Fibroblast of mammary gland (primary cell): ENCODE results near the gene FAXC.

Experiments used
- DNase-seq: peaks from one replicate; pipeline ENCODE4 v3.0.0-alpha.2; 2010; ENCODE audit warnings: low read depth
- H3K4me3 ChIP-seq: 2 replicates; pipeline ENCODE4 v1.5.1; 2011; ENCODE audit warnings: low read depth, mild to moderate bottlenecking, low read length, moderate library complexity; ENCODE audit not compliant: control insufficient read depth
- TF ChIP-seq, protein P1 (sequence below): conservative IDR thresholded peaks from 2 replicates; pipeline ENCODE4 v1.5.1; 2011; ENCODE audit warnings: low read depth, low read length, inconsistent platforms; ENCODE audit not compliant: control insufficient read depth, insufficient read depth

FAXC gene

DNA sequence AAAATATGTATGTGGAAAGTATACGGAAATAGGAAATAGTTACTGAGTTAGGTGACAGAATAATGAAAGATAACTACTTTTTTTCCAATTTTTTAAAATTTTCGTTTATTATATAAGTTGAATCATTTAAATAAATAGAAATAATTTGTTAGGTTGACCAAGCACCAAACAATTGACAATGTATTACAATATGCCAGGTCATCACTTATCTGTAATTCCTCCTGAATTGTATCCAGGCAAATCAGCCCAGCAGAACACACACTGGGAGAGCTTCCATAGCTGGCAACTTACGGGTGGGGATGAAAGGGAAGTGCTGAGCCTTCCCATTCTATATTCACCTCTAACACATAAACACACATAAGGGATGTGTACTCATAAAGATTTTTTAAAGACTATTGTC lies 40.7 kb downstream of the FAXC start:
- H3K4me3 ChIP-seq: no peak overlapping the region
- TF ChIP-seq, protein P1, sequence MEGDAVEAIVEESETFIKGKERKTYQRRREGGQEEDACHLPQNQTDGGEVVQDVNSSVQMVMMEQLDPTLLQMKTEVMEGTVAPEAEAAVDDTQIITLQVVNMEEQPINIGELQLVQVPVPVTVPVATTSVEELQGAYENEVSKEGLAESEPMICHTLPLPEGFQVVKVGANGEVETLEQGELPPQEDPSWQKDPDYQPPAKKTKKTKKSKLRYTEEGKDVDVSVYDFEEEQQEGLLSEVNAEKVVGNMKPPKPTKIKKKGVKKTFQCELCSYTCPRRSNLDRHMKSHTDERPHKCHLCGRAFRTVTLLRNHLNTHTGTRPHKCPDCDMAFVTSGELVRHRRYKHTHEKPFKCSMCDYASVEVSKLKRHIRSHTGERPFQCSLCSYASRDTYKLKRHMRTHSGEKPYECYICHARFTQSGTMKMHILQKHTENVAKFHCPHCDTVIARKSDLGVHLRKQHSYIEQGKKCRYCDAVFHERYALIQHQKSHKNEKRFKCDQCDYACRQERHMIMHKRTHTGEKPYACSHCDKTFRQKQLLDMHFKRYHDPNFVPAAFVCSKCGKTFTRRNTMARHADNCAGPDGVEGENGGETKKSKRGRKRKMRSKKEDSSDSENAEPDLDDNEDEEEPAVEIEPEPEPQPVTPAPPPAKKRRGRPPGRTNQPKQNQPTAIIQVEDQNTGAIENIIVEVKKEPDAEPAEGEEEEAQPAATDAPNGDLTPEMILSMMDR: no peak
- DNase-seq: no peak

DNA sequence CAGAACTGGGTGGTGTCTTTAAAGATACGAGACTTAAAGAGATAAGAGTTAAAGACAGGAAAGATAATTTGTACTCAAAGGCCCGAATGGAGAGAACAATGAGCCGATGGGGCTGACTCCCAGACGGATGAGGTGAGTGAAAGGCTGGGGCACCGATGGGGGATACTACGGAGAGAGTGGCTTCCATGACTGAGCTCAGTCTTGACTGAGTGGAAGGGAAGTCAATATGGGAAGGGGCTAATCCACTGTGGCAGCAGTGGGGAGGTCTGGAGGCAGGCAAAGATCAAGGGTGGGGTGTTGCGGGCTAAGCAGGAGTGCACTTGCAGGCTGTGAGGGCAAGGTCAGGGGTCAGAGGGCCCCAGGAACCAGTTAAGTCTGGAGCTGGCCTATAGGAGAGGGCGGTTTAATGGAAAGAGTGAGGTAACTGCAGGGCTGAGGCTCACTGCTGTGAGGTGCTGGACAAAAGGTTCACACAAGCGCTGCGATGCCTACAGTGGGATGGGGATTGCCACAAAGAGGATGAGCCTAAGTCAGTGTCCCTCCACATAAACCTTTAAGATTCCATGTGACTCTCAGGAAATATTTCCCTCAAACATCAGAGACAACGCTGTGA lies 42.1 kb downstream of the FAXC start:
- H3K4me3 ChIP-seq: no peak overlapping the region
- TF ChIP-seq, protein P1: no peak

DNA sequence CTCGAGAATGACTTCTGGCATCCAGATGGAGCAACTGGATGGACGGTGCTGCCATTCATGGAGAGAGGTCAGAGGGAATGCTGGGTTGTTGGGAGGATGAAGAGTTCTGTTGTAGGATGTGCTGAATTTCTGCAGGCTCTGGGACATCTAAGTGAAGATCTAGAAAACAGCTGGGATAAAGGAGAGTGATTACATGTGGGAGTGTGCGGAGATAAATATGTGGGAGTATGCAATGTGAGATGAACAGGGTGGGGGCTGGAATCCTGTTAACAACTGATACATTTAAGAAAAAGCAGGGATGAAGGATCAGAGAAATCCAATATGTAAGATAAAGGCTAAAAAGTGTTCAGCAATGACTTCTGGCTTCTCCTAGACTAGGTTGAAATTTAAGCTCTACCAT lies 43.1 kb downstream of the FAXC start:
- H3K4me3 ChIP-seq: no peak overlapping the region
- TF ChIP-seq, protein P1: no peak
- no peak for DNase-seq

More for the DNA sequence above, 42.1 kb downstream of the FAXC start:
- DNase-seq: no peak

DNA sequence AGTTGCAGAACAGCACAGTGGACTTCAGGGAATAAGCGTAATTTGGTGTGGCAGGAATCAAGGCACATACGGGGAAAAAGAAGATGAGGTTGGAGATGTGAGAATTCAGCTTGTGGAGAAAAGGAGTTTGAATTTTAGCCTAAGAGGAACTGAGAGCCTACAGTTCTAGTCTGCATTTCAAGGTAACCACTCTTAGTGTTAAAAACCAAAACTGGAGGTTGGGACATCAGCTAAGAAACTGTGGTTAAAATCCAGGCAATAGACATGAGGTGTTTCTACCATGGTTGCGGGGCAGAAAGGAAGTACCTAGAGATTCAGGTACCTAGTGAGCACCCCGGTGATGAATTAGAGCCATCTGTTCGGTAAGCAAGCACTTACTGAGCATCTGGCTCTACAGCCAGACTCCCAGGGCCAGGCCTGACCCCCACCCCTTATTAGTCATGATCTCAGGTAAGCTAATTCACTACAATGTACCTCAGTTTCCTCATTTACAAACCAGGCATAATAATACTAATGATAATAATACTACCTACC lies 44.4 kb downstream of the FAXC start:
- no peak overlapping the region for H3K4me3 ChIP-seq
- TF ChIP-seq, protein P1: no peak
- DNase-seq: no peak

DNA sequence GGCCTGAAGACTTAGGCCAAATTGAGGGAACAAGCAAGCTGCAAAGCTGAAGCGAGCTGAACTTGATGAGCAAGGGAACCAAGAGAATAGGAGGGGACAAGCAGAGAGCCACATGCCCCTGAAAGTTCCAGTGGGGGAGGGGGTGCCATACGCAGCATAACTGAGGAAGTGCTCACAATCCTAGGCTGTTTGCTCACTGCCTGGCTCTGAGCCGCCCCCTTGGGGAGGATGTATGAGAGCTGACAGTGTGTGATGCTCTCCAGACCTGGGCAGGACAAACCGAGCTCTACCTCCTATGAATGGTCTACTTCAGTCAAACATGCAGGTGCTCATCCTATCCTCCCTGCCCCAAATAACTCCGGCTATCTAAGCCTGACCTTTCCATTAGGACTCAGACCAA lies 52.1 kb downstream of the FAXC start:
- TF ChIP-seq, protein P1: no peak
- no peak for DNase-seq
- no peak overlapping the region for H3K4me3 ChIP-seq

DNA sequence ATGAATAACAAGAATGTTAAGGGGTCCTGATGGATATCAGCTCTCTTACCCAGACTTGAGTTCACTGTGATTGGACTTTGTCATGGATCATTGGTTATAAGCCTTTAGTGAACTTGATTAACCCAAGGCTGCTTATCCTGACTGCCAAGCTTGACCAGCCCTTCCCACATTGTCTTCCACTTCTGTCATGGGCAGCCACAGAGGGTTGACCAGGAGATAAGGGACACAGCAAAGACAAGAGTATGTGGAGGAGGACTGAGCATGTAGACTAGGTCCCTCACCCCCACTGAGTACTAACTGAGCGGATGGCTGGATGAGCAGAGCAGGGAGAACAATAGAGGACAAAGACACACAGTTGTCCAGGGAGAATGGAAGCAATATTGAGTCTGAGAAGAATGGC lies 52.5 kb downstream of the FAXC start:
- TF ChIP-seq, protein P1: no peak
- no peak overlapping the region for H3K4me3 ChIP-seq
- no peak for DNase-seq
